Sigmoid colon (tissue), 4 donors: Measurements from ENCODE around the gene SULT2B1.
"Not testable (repeated sequence)": the region's sequence is repeated elsewhere in the genome, so short reads cannot be mapped to it uniquely, and the experiment has no call there.

Experiments
- CTCF ChIP-seq, 4 experiments: fragments of 450-650 bp in 3 of 4; fragments of 200-600 bp in 1 of 4; IDR thresholded peaks; one replicate each; pipeline ENCODE4 v1.5.1; 2016 to 2019; ENCODE audit warnings: antibody characterized with exemption in 4 of 4, mild to moderate bottlenecking in 3 of 4, moderate library complexity in 2 of 4
- EP300 ChIP-seq, 4 donors: sonication (generic); formaldehyde crosslinking; IDR thresholded peaks; one replicate each; pipeline ENCODE4 v1.6.1; 2017; ENCODE audit warnings: antibody characterized with exemption in 4 of 4
- POLR2A ChIP-seq, 2 donors: fragments of 450-650 bp; IDR thresholded peaks; one replicate each; pipeline ENCODE4 v1.6.1; 2016; ENCODE audit warnings: antibody characterized with exemption in 2 of 2, mild to moderate bottlenecking in 2 of 2, moderate library complexity in 2 of 2
- POLR2AphosphoS5 ChIP-seq, 4 donors: sonication (generic); formaldehyde crosslinking; IDR thresholded peaks; one replicate each; pipeline ENCODE4 v1.6.1; 2017; ENCODE audit warnings: antibody characterized with exemption in 4 of 4

- not testable (repeated sequence) for TF ChIP-seq CTCF, POLR2A, POLR2AphosphoS5, EP300 (IDR thresholded peaks at IDR 0.05)
Measured at GRCh38 chr19:48577908-48578307, 25.9 kb downstream of the SULT2B1 start.
